HepG2 (cell line): ENCODE results near the gene SLCO3A1. TPM values are rescaled to one million over a fixed set of nuclear protein-coding genes. Genes with fewer than 3 reads are reported as not detected.

Experiments used
- ATAC-seq: fragments of 200-7000 bp; cut with Tn5 transposase; 3 replicates; pipeline ENCODE4 v1.9.1; 2020; ENCODE audit warnings: mild to moderate bottlenecking, moderate library complexity
- BruUV-seq: library from RNA; stranded (reverse); fragments of 400-500 nt; replicated peaks from 2 replicates; lab custom pipeline; 2021; lab: Mats Ljungman, UMichigan
- CTCF ChIA-PET: fragments of 300-600 bp; formaldehyde crosslinking; extraction: SDS; loops from one replicate; lab custom pipeline; 2021; ENCODE audit warnings: low total read pairs, inconsistent platforms, low intra/inter-chr PET ratio; lab: Yijun Ruan, JAX
- POLR2A ChIA-PET: fragments of 350-600 bp; sonication (Branson Sonifier 250); formaldehyde crosslinking; loops from one replicate; lab custom pipeline; 2020; ENCODE audit warnings: antibody characterized with exemption, inconsistent platforms; lab: Yijun Ruan, JAX
- DNase-seq: peaks from one replicate; pipeline ENCODE4 v3.0.0-alpha.2; 2015; ENCODE audit warnings: low spot score
- FAIRE-seq: peaks from 3 replicates; lab custom pipeline; 2011; peaks lifted over from hg19 to GRCh38; lab: Jason Lieb, UNC
- H2AFZ ChIP-seq: one replicate; pipeline ENCODE4 v1.6.1; 2011; ENCODE audit warnings: low read length, inconsistent platforms
- H3K27ac ChIP-seq: fragments of 300-600 bp; 3 replicates; pipeline ENCODE4 v1.8.0; 2011; ENCODE audit warnings: mixed run types, mild to moderate bottlenecking, mixed read lengths, low read length, inconsistent platforms; ENCODE audit not compliant: insufficient read depth; ENCODE audit errors: extremely low read length
- H3K27me3 ChIP-seq, 2 experiments: fragments of 200-600 bp in 1 of 2; 2 replicates in 1 of 2; 3 replicates in 1 of 2; pipeline versions ENCODE4 v1.6.0 to v1.8.0; 2011; ENCODE audit warnings: low read length in 2 of 2, mild to moderate bottlenecking in 2 of 2, moderate library complexity in 2 of 2, inconsistent platforms in 1 of 2; ENCODE audit not compliant: insufficient read depth in 2 of 2, control insufficient read depth in 1 of 2
- H3K36me3 ChIP-seq, 2 experiments: fragments of 200-600 bp in 1 of 2; replicated peaks in 1 of 2; 2 replicates in 1 of 2; 3 replicates in 1 of 2; pipeline versions ENCODE4 v1.5.1 to v1.8.0; 2011; ENCODE audit warnings: low read length in 2 of 2, inconsistent platforms in 1 of 2; ENCODE audit not compliant: insufficient read depth in 2 of 2, control insufficient read depth in 1 of 2
- H3K4me1 ChIP-seq: 2 replicates; pipeline ENCODE4 v1.5.1; 2012; ENCODE audit warnings: low read length, inconsistent platforms; ENCODE audit not compliant: insufficient read depth
- H3K4me2 ChIP-seq: 2 replicates; pipeline ENCODE4 v1.6.0; 2011; ENCODE audit warnings: low read depth, low read length, inconsistent platforms
- H3K4me3 ChIP-seq, 3 experiments: fragments of 200-600 bp in 1 of 3; sonication (generic), shearing (Covaris generic) in 1 of 3; replicated peaks in 1 of 3; 2 replicates each; pipeline ENCODE4 v1.5.1; 2011 to 2016; ENCODE audit warnings: low read length in 3 of 3, inconsistent platforms in 2 of 3, low read depth in 2 of 3, mild to moderate bottlenecking in 2 of 3, control low read depth in 1 of 3, mixed read lengths in 1 of 3; ENCODE audit not compliant: insufficient read depth in 1 of 3
- H3K79me2 ChIP-seq: one replicate; pipeline ENCODE4 v1.6.1; 2011; ENCODE audit warnings: low read length, inconsistent platforms; ENCODE audit not compliant: insufficient read depth
- H3K9ac ChIP-seq: 2 replicates; pipeline ENCODE4 v1.6.0; 2011; ENCODE audit warnings: mild to moderate bottlenecking, low read depth, low read length, inconsistent platforms; ENCODE audit not compliant: insufficient read depth
- H3K9me3 ChIP-seq: 2 replicates; pipeline ENCODE4 v1.5.1; 2012; ENCODE audit warnings: mild to moderate bottlenecking, low read length
- H4K20me1 ChIP-seq: 2 replicates; pipeline ENCODE4 v1.6.0; 2011; ENCODE audit warnings: inconsistent platforms, mild to moderate bottlenecking, low read length, moderate library complexity; ENCODE audit not compliant: insufficient read depth
- BRD4 ChIP-seq: sonication (generic); formaldehyde crosslinking; IDR thresholded peaks from 2 replicates; pipeline ENCODE4 v1.4.0; 2020; ENCODE audit warnings: missing genetic modification reagents
- CBFB ChIP-seq: sonication (generic); formaldehyde crosslinking; IDR thresholded peaks from 2 replicates; pipeline ENCODE4 v1.4.0; 2020; ENCODE audit warnings: missing genetic modification reagents
- CSRNP2 ChIP-seq: sonication (generic); formaldehyde crosslinking; conservative IDR thresholded peaks from 2 replicates; pipeline ENCODE4 v1.8.0; 2022; ENCODE audit warnings: low read depth, missing genetic modification reagents
- MIXL1 ChIP-seq: IDR thresholded peaks from 2 replicates; pipeline ENCODE4 v1.6.1; 2016
- MLLT10 ChIP-seq: sonication (generic); formaldehyde crosslinking; IDR thresholded peaks from 2 replicates; pipeline ENCODE4 v1.4.0; 2020; ENCODE audit warnings: missing genetic modification reagents
- NR2F2 ChIP-seq: IDR thresholded peaks from 2 replicates; pipeline ENCODE4 v1.6.1; 2012; ENCODE audit warnings: low read depth, inconsistent platforms, borderline replicate concordance
- ONECUT2 ChIP-seq: sonication (generic); formaldehyde crosslinking; IDR thresholded peaks from 2 replicates; pipeline ENCODE4 v1.4.0; 2020; ENCODE audit warnings: missing genetic modification reagents
- PRPF4 ChIP-seq: fragments of 200-400 bp; formaldehyde crosslinking; IDR thresholded peaks from 2 replicates; pipeline ENCODE4 v1.6.1; 2016; ENCODE audit warnings: low read length, low read depth; ENCODE audit not compliant: poor library complexity, severe bottlenecking
- TEAD2 ChIP-seq: sonication (generic); formaldehyde crosslinking; IDR thresholded peaks from 2 replicates; pipeline ENCODE4 v1.9.0; 2021; ENCODE audit warnings: missing genetic modification reagents
- ZNF33B ChIP-seq: sonication (generic); formaldehyde crosslinking; IDR thresholded peaks from 2 replicates; pipeline ENCODE4 v1.5.1; 2020; ENCODE audit warnings: mild to moderate bottlenecking, missing genetic modification reagents
- ZNF512B ChIP-seq: sonication (generic); formaldehyde crosslinking; IDR thresholded peaks from 2 replicates; pipeline ENCODE4 v1.5.1; 2020; ENCODE audit warnings: missing genetic modification reagents, mild to moderate bottlenecking, borderline replicate concordance
- ZNF547 ChIP-seq: sonication (generic); formaldehyde crosslinking; IDR thresholded peaks from 2 replicates; pipeline ENCODE4 v1.5.1; 2020; ENCODE audit warnings: mild to moderate bottlenecking, missing genetic modification reagents
- ZNF781 ChIP-seq: sonication (generic); formaldehyde crosslinking; IDR thresholded peaks from 2 replicates; pipeline ENCODE4 v1.5.1; 2020; ENCODE audit warnings: borderline replicate concordance, mild to moderate bottlenecking, missing genetic modification reagents; ENCODE audit errors: not compliant biosample characterization
- ZSCAN12 ChIP-seq: sonication (generic); formaldehyde crosslinking; IDR thresholded peaks from 2 replicates; pipeline ENCODE4 v1.9.0; 2021; ENCODE audit warnings: mild to moderate bottlenecking, missing genetic modification reagents
- WGBS: methylation state at CpG from one replicate; pipeline ENCODE4 v1.1.6; 2017; ENCODE audit warnings: low lambda C conversion rate; 5-methylcytosine and 5-hydroxymethylcytosine counted together
- in situ Hi-C: cut with HindIII; loops from 2 replicates; pipeline ENCODE4 v1.10.0; 2017; ENCODE audit warnings: low pct_unique_long_range_greater_than_20kb; ENCODE audit not compliant: extremely low pct_ligation_motif_present
- intact Hi-C: fragments of 100-400 bp; cut with micrococcal nuclease; formaldehyde crosslinking; loops from one replicate; pipeline ENCODE4 v1.10.0; 2022; ENCODE audit not compliant: unreplicated experiment
- polyA plus RNA-seq, 8 experiments: library from polyadenylated mRNA; depleted of rRNA in 3 of 8; stranded (reverse) in 7 of 8; unstranded in 1 of 8; fragments of >200 nt; fragmentation: Illumina TruSeq in 4 of 8; extraction: Trizol in 4 of 8; gene quantifications; 2 replicates each; pipeline versions ENCODE4 v1.2.1 to v1.2.3, GENCODE V29; 2011 to 2016; ENCODE audit warnings: low read depth in 4 of 8, missing spikeins in 1 of 8, mixed read lengths in 1 of 8; ENCODE audit not compliant: insufficient read depth in 1 of 8
- total RNA-seq, 5 experiments: library from RNA; depleted of rRNA; stranded (reverse); fragments of >200 nt; fragmentation: Illumina TruSeq; extraction: Trizol; gene quantifications; 2 replicates each; pipeline ENCODE4 v1.2.3, GENCODE V29; 2016; ENCODE audit warnings: low read depth in 1 of 5

SLCO3A1 gene
- total and polyA plus RNA-seq, 2 of the 13 experiments (the other 11 are each of a cell fraction or from before 2014, with no cell fraction given), result 0.02 TPM; not detected in 1

GRCh38 chr15:91989821-91990220 lies 136.3 kb downstream of the SLCO3A1 start:
- CTCF ChIA-PET, result no interaction called here
- no peak overlapping the region for H3K27ac ChIP-seq
- DNase-seq, result no peak
- intact Hi-C loops, result no loop called here
- H2AFZ ChIP-seq, result no peak overlapping the region
- WGBS, result 57% methylated on average over 4 of the region's 4 CpGs
- TF ChIP-seq ONECUT2 (CRISPR knock-in tag) (no peak), MLLT10 (no peak), ZNF547 (no peak), PRPF4 (no peak), CSRNP2 (no peak), CBFB (CRISPR knock-in tag) (no peak)
- TF ChIP-seq, all 625 proteins: peak for 0
- Histone ChIP-seq H3K9me3 (no peaks in the 10 kb centered on the region), H3K36me3 (no peaks in the 10 kb centered on the region), H3K79me2 (no peaks in the 10 kb centered on the region), H3K4me3 (no peak overlapping the region), H3K4me1 (no peaks in the 10 kb centered on the region), H3K9ac (no peak overlapping the region), H3K27me3 (0 out of 5 replicates have a peak, but pooled peaks cover 0 to 3% of the 10 kb centered on the region in 2 experiments), H3K4me2 (no peak overlapping the region), H4K20me1 (no peaks in the 10 kb centered on the region)
- POLR2A ChIA-PET, result no interaction called here
- no peak for FAIRE-seq
- in situ Hi-C loops, result no loop called here
- ATAC-seq, result no peak
- no TSS peak for BruUV-seq

- no peak for DNase-seq
- FAIRE-seq, result no peak
- no peak for ATAC-seq
Measured at GRCh38 chr15:91992945-91993344, 139.4 kb downstream of the SLCO3A1 start.

More at GRCh38 chr15:91992945-91993344, 139.4 kb downstream of the SLCO3A1 start:
- TF ChIP-seq ZSCAN12 (CRISPR knock-in tag) (no peak), TEAD2 (no peak), BRD4 (CRISPR knock-in tag) (no peak), ZNF33B (no peak), MIXL1 (CRISPR knock-in tag) (no peak), ZNF781 (CRISPR knock-in tag) (no peak), ZNF512B (CRISPR knock-in tag) (no peak), NR2F2 (no peak)
- POLR2A ChIA-PET, result no interaction called here
- CTCF ChIA-PET, result no interaction called here
- no peak overlapping the region for H3K4me3 ChIP-seq
- no peaks in the 10 kb centered on the region for H3K79me2 ChIP-seq
- in situ Hi-C loops (no loop called here), intact Hi-C loops (no loop called here)
- H3K4me1 ChIP-seq, result no peaks in the 10 kb centered on the region
- H3K9me3 ChIP-seq, result no peaks in the 10 kb centered on the region
- no peaks in the 10 kb centered on the region for H4K20me1 ChIP-seq
- WGBS, result 5% methylated on average over 3 of the region's 3 CpGs
- H3K36me3 ChIP-seq, result no peaks in the 10 kb centered on the region
- H3K27ac ChIP-seq, result no peak overlapping the region
- H3K27me3 ChIP-seq, result 0 out of 5 replicates have a peak, but pooled peaks cover 0 to 3% of the 10 kb centered on the region in 2 experiments
- no TSS peak for BruUV-seq
- H2AFZ ChIP-seq, result no peak overlapping the region
- H3K4me2 ChIP-seq, result no peak overlapping the region
- H3K9ac ChIP-seq, result no peak overlapping the region
